ENCODE results near the gene RNASE12. TPM values are rescaled to one million over a fixed set of nuclear protein-coding genes. Genes with fewer than 3 reads are reported as not detected.

RNASE12 gene
- polyA plus RNA-seq, 3 donors, result not detected

- DNase-seq (ENCODE audit: low read depth in 3 of 3, low spot score in 2 of 3), result no peak
These were observed 42.6 kb downstream of the RNASE12 start for GRCh38 chr14:20548414-20549158.

DNA sequence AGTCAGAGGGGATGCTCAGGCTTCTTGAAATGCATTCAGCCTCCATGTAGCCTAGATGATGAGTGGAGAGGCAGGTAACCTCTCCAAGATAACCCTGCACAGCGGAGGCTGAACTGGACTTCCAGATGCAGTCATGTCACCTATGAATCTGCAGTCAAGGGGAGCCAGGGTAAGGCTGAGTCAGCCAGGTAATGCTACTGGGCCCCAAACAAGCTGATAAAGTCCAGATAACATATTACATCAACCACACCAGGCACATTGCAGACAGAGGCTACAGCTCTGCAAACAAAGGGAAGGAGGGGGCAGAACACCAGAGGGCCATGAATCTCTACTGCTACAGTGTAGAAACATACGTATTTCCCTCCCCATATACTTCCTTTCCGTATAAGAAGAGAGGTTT lies 44.3 kb downstream of the RNASE12 start:
- no peak for DNase-seq (ENCODE audit: low read depth in 3 of 3, low spot score in 2 of 3)

Other genes with a start within 250 kb of the RNASE12 start
- 10 to 100 TPM; 47.2 to 63.9 (median 47.3) TPM for gene PARP2, start 247.7 kb downstream of the RNASE12 start, polyA plus RNA-seq (ENCODE audit: insufficient read length in 3 of 3)
- gene TEP1, start 177.9 kb downstream of the RNASE12 start, polyA plus RNA-seq (ENCODE audit: insufficient read length in 3 of 3), result 10 to 100 TPM; 17.1 to 18.4 (median 18.4) TPM
- under 1 TPM; 0.35 to 0.50 (median 0.45) TPM for gene KLHL33, start 155.2 kb downstream of the RNASE12 start, polyA plus RNA-seq (ENCODE audit: insufficient read length in 3 of 3)
- gene OSGEP, start 136.6 kb downstream of the RNASE12 start, polyA plus RNA-seq (ENCODE audit: insufficient read length in 3 of 3), result 10 to 100 TPM; 46.3 to 56.0 (median 55.0) TPM
- gene APEX1, start 136.2 kb downstream of the RNASE12 start, polyA plus RNA-seq (ENCODE audit: insufficient read length in 3 of 3), result 100 to 1,000 TPM; 315 to 334 (median 325) TPM
- gene PIP4P1, start 129.9 kb downstream of the RNASE12 start, polyA plus RNA-seq (ENCODE audit: insufficient read length in 3 of 3), result 10 to 100 TPM; 31.2 to 40.7 (median 32.7) TPM
- 10 to 100 TPM; 65.3 to 72.8 (median 71.7) TPM for gene PNP, start 122.0 kb downstream of the RNASE12 start, polyA plus RNA-seq (ENCODE audit: insufficient read length in 3 of 3)
- under 1 TPM in 1 of 3 donors, not detected in 2; 0.18 TPM for gene RNASE10, start 85.8 kb downstream of the RNASE12 start, polyA plus RNA-seq (ENCODE audit: insufficient read length in 3 of 3)
- gene RNASE9, start 30.3 kb downstream of the RNASE12 start, polyA plus RNA-seq (ENCODE audit: insufficient read length in 3 of 3), result not detected
- gene RNASE11, start 3.4 kb downstream of the RNASE12 start, polyA plus RNA-seq (ENCODE audit: insufficient read length in 3 of 3), result not detected
- not detected for gene OR6S1, start 50.3 kb upstream of the RNASE12 start, polyA plus RNA-seq (ENCODE audit: insufficient read length in 3 of 3)
- 1 to 10 TPM; 2.1 to 7.0 (median 2.6) TPM for gene RNASE4, start 93.2 kb upstream of the RNASE12 start, polyA plus RNA-seq (ENCODE audit: insufficient read length in 3 of 3)
- 1 to 10 TPM; 3.8 to 4.8 (median 3.8) TPM for gene ANG, start 97.4 kb upstream of the RNASE12 start, polyA plus RNA-seq (ENCODE audit: insufficient read length in 3 of 3)
- gene EDDM3A, start 154.5 kb upstream of the RNASE12 start, polyA plus RNA-seq (ENCODE audit: insufficient read length in 3 of 3), result under 1 TPM in 2 of 3 donors, not detected in 1; 0.18 to 0.28 TPM
- gene EDDM3B, start 177.0 kb upstream of the RNASE12 start, polyA plus RNA-seq (ENCODE audit: insufficient read length in 3 of 3), result under 1 TPM; 0.14 to 0.47 (median 0.14) TPM
- gene RNASE6, start 189.9 kb upstream of the RNASE12 start, polyA plus RNA-seq (ENCODE audit: insufficient read length in 3 of 3), result 1 to 10 TPM; 6.5 to 7.7 (median 7.4) TPM
- gene RNASE1, start 211.5 kb upstream of the RNASE12 start, polyA plus RNA-seq (ENCODE audit: insufficient read length in 3 of 3), result 100 to 1,000 TPM; 148 to 180 (median 175) TPM

All from right renal cortex interstitium (tissue), 3 donors.